Measurements from ENCODE around the gene KIF20A.

Gene KIF20A

GRCh38 chr5:138213161-138214029 is 34.5 kb downstream of the KIF20A start, which contains the start of gene CDC23:
Gene CDC23 (minus strand): TSS chr5:138213323. CDS start chr5:138213312, 11 bp downstream.
- TF ChIP-seq CTCF (IDR thresholded peaks at IDR 0.05; ENCODE audit: low read depth, low read length, missing control alignments): no peak
- peak within 1 kb of the TSS; percentile 100 for H3K4me3 ChIP-seq (ENCODE audit: low read depth, low read length)
- DNase-seq (ENCODE audit: low read depth): peak; percentile 94

- DNase-seq (ENCODE audit: low read depth): no peak
- H3K4me3 ChIP-seq (ENCODE audit: low read depth, low read length): no peak overlapping the region
- no peak for TF ChIP-seq CTCF (IDR thresholded peaks at IDR 0.05; ENCODE audit: low read depth, low read length, missing control alignments)
These were observed 37.9 kb downstream of the KIF20A start for GRCh38 chr5:138216799-138217198.

DNA sequence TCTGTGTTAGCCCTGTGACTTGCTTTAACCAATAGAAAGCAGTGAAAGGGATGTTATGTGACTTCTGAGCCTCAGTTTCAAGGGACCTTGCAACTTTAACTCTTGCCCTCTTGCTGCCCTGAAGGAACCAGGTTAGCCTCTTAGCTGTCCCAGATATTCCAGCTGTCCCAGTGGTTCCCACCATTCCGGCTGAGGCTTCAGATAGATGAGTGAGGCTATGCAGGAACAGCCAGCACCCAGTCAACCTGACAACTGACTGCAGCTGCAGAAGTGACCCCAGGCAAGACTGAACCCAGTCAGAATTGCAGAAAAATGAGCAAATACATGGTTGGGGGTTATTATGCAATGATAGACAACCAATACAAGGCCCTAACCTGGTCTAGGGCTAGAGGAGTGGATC is 44.6 kb downstream of the KIF20A start:
- H3K4me3 ChIP-seq (ENCODE audit: low read depth, low read length): no peak overlapping the region
- no peak for TF ChIP-seq CTCF (IDR thresholded peaks at IDR 0.05; ENCODE audit: low read depth, low read length, missing control alignments)
- no peak for DNase-seq (ENCODE audit: low read depth)

- no peak for DNase-seq (ENCODE audit: low read depth)
- no peak overlapping the region for H3K4me3 ChIP-seq (ENCODE audit: low read depth, low read length)
- no peak for TF ChIP-seq CTCF (IDR thresholded peaks at IDR 0.05; ENCODE audit: low read depth, low read length, missing control alignments)
These were observed 45.8 kb downstream of the KIF20A start for GRCh38 chr5:138224712-138225111.

DNA sequence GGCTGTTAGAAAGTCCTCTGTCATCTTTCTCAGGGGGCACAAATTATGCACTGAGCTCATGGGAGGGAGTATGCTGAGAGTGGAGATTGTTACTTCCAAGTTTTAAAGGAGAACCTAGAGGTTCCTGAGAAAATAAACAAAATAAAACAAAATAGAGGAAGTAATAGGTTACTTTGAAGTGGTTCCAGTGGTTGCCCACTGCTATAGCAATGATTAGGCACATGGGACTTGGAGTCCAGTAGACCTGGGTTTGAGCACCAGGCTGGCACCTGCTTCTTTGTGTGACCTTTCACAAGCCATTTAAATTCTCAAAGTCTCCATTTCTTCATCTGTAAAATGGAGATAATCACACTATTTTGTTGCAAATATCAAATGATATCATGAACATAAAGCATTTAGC is 48.0 kb downstream of the KIF20A start:
- no peak overlapping the region for H3K4me3 ChIP-seq (ENCODE audit: low read depth, low read length)
- no peak for DNase-seq (ENCODE audit: low read depth)
- TF ChIP-seq CTCF (IDR thresholded peaks at IDR 0.05; ENCODE audit: low read depth, low read length, missing control alignments): no peak

DNA sequence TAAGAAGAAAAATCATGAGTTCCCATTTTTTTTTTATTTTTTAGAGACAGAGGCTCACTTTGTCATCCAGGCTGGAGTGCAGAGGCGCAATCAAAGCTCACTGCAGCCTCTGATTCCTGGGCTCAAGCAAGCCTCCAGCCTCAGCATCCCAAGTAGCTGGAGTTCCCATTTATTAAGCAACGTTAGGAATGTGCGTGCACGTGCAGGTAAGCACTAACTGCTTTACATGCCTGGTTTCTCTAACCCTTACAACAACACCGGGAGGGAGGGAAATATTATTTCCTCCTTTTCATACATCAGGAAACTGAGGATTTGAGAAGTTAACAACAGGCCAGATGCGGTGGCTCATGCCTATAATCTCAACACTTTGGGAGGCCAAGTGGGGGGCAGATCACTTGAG is 50.5 kb downstream of the KIF20A start:
- no peak overlapping the region for H3K4me3 ChIP-seq (ENCODE audit: low read depth, low read length)
- DNase-seq (ENCODE audit: low read depth): no peak
- TF ChIP-seq CTCF (IDR thresholded peaks at IDR 0.05; ENCODE audit: low read depth, low read length, missing control alignments): no peak

GRCh38 chr5:138230261-138230660 is 51.3 kb downstream of the KIF20A start:
- no peak overlapping the region for H3K4me3 ChIP-seq (ENCODE audit: low read depth, low read length)
- TF ChIP-seq CTCF (IDR thresholded peaks at IDR 0.05; ENCODE audit: low read depth, low read length, missing control alignments): no peak
- no peak for DNase-seq (ENCODE audit: low read depth)
